Peyer's patch (tissue), 4 donors: ENCODE data around the gene HRG.

Experiments used
- POLR2A ChIP-seq, 2 donors: fragments of 450-650 bp; IDR thresholded peaks; one replicate each; pipeline ENCODE4 v1.5.1; 2017; ENCODE audit warnings: antibody characterized with exemption in 2 of 2, mild to moderate bottlenecking in 2 of 2, moderate library complexity in 2 of 2
- TF ChIP-seq, protein P1 (sequence below), 6 experiments: fragments of 450-650 bp in 4 of 6; fragments of 200-600 bp in 2 of 6; sonication (generic) in 1 of 6; IDR thresholded peaks; one replicate each; pipeline ENCODE4 v1.5.1; 2017 to 2019; ENCODE audit warnings: antibody characterized with exemption in 6 of 6, mild to moderate bottlenecking in 3 of 6, moderate library complexity in 1 of 6

DNA sequence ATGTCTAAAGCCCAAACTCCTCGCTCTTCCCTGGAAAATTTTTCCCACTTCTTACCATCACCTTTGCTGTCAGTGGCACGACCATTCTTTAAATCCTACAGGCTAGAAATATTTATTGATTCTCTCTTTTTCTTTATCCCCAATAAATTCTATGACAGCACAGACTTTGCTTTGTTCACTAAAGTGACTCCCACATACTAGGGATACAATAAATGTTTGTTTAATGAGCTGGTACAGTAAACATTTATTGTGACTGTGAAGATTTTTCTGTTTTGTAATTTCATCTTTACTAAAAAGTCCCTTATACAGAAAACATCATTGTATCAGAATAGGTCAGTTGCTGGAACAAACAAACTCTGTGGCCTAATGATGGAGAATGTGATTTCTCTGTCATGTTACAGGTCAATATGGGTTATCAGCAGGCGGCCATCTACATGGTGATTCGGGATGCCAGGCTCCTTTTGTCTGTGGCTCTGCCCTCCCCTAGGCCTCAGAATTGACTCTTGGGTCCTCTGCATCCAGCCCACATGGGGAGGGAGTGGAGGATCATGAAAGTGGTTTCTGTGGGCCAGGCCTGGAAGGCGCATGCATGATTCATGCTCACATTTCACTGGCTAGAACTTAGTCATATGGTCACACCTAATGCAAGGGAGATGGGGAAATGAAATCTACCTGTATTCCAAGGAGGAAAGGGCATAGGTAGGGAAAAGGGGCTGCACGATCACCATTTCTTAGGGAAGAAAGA lies 28.6 kb downstream of the HRG start:
- TF ChIP-seq, protein P1, sequence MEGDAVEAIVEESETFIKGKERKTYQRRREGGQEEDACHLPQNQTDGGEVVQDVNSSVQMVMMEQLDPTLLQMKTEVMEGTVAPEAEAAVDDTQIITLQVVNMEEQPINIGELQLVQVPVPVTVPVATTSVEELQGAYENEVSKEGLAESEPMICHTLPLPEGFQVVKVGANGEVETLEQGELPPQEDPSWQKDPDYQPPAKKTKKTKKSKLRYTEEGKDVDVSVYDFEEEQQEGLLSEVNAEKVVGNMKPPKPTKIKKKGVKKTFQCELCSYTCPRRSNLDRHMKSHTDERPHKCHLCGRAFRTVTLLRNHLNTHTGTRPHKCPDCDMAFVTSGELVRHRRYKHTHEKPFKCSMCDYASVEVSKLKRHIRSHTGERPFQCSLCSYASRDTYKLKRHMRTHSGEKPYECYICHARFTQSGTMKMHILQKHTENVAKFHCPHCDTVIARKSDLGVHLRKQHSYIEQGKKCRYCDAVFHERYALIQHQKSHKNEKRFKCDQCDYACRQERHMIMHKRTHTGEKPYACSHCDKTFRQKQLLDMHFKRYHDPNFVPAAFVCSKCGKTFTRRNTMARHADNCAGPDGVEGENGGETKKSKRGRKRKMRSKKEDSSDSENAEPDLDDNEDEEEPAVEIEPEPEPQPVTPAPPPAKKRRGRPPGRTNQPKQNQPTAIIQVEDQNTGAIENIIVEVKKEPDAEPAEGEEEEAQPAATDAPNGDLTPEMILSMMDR (IDR thresholded peaks at IDR 0.05) = no peak
- TF ChIP-seq POLR2A (IDR thresholded peaks at IDR 0.05) = no peak
